ENCODE data around the gene FTCDNL1. TPM values are rescaled to one million over a fixed set of nuclear protein-coding genes. Genes with fewer than 3 reads are reported as not detected.

Gene FTCDNL1
- total RNA-seq, 1 donor from 2014 or later = 0.45 TPM

GRCh38 chr2:199754766-199755165 lies 96.2 kb downstream of the FTCDNL1 start:
- no peaks in the 10 kb centered on the region for H4K20me1 ChIP-seq (ENCODE audit: insufficient read depth, low read length)
- no peak overlapping the region for H3K4me2 ChIP-seq (ENCODE audit: low read length)
- no peak overlapping the region for H2AFZ ChIP-seq (ENCODE audit: low read depth, low read length)
- DNase-seq (ENCODE audit: low read depth) = no peak
- Mint-ChIP-seq H3K27me3 (ENCODE audit: low read depth, unreplicated experiment) (peaks cover 5% of the 10 kb centered on the region), H3K4me1 (ENCODE audit: low read depth, unreplicated experiment) (no peaks in the 10 kb centered on the region), H3K4me3 (ENCODE audit: unreplicated experiment) (no peak overlapping the region), H3K9me3 (ENCODE audit: unreplicated experiment) (no peaks in the 10 kb centered on the region), H3K36me3 (ENCODE audit: low read depth, unreplicated experiment) (no peaks in the 10 kb centered on the region), H3K27ac (ENCODE audit: unreplicated experiment) (no peak overlapping the region)
- no peaks in the 10 kb centered on the region for H3K9me3 ChIP-seq (ENCODE audit: insufficient read depth, low read depth, low read length)
- no peak for TF ChIP-seq EZH2 (IDR thresholded peaks at IDR 0.05; ENCODE audit: insufficient read depth, low read length)
- no peak for TF ChIP-seq CTCF (IDR thresholded peaks at IDR 0.05; ENCODE audit: insufficient read depth, low read depth, low read length)
- H3K79me2 ChIP-seq (ENCODE audit: insufficient read depth, low read length) = no peaks in the 10 kb centered on the region
- no peaks in the 10 kb centered on the region for H3K36me3 ChIP-seq (ENCODE audit: insufficient read depth, low read length)
- no peak overlapping the region for H3K27ac ChIP-seq (ENCODE audit: low read depth, low read length)
- FAIRE-seq = no peak
- peaks cover 4% of the 10 kb centered on the region for H3K27me3 ChIP-seq (ENCODE audit: insufficient read depth, low read length)
- no peak overlapping the region for H3K9ac ChIP-seq (ENCODE audit: low read length)
- no peak overlapping the region for H3K4me3 ChIP-seq (ENCODE audit: insufficient read depth, low read depth, low read length)
- no peaks in the 10 kb centered on the region for H3K4me1 ChIP-seq (ENCODE audit: insufficient read depth, low read length)

DNA sequence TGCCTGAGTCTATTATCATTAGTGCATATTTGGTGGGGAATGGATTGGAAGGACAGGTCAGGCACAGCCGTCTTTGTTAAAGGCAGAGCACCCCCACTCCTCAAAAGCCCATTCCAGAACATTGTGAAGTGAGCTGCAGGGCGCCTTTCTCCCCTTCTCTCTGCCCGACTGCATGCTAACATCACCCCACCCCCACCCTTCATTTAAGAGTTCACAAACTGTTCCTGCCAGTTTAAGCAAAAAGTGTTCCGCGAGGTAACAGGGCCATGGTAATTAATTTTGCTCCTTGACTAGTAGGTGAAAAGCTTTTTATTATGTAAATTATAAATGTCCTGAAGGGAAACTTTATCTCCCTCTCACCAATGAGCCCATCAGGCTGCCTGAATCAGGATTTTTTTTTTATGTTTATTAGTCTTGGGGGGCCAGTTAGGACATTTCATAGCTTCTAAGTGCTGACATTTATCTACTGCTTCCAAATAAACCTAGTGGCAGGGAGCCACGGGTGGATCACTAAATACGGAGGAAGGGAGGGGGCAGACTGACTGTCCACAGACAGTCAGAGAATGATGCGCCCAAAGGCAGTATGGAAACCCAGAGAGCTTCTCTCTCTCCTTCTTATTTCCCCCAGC lies 99.4 kb downstream of the FTCDNL1 start:
- FAIRE-seq (no peak), DNase-seq (ENCODE audit: low read depth) (no peak)
- Histone ChIP-seq H3K4me2 (ENCODE audit: low read length) (no peak overlapping the region), H3K27ac (ENCODE audit: low read depth, low read length) (no peak overlapping the region), H3K27me3 (ENCODE audit: insufficient read depth, low read length) (peaks cover 3% of the 10 kb centered on the region), H3K9me3 (ENCODE audit: insufficient read depth, low read depth, low read length) (no peaks in the 10 kb centered on the region), H3K36me3 (ENCODE audit: insufficient read depth, low read length) (no peaks in the 10 kb centered on the region), H3K79me2 (ENCODE audit: insufficient read depth, low read length) (no peaks in the 10 kb centered on the region), H3K9ac (ENCODE audit: low read length) (no peak overlapping the region), H3K4me1 (ENCODE audit: insufficient read depth, low read length) (no peaks in the 10 kb centered on the region), H4K20me1 (ENCODE audit: insufficient read depth, low read length) (no peaks in the 10 kb centered on the region), H3K4me3 (ENCODE audit: insufficient read depth, low read depth, low read length) (no peak overlapping the region), H2AFZ (ENCODE audit: low read depth, low read length) (no peak overlapping the region)
- H3K27me3 Mint-ChIP-seq (ENCODE audit: low read depth, unreplicated experiment) = peaks cover 5% of the 10 kb centered on the region
- no peaks in the 10 kb centered on the region for H3K36me3 Mint-ChIP-seq (ENCODE audit: low read depth, unreplicated experiment)
- no peak overlapping the region for H3K27ac Mint-ChIP-seq (ENCODE audit: unreplicated experiment)
- H3K4me1 Mint-ChIP-seq (ENCODE audit: low read depth, unreplicated experiment) = no peaks in the 10 kb centered on the region
- no peak for TF ChIP-seq CTCF (IDR thresholded peaks at IDR 0.05; ENCODE audit: insufficient read depth, low read depth, low read length)
- TF ChIP-seq EZH2 (IDR thresholded peaks at IDR 0.05; ENCODE audit: insufficient read depth, low read length) = no peak
- H3K9me3 Mint-ChIP-seq (ENCODE audit: unreplicated experiment) = no peaks in the 10 kb centered on the region
- no peak overlapping the region for H3K4me3 Mint-ChIP-seq (ENCODE audit: unreplicated experiment)

- H3K4me2 ChIP-seq (ENCODE audit: low read length) = no peak overlapping the region
- H3K9ac ChIP-seq (ENCODE audit: low read length) = no peak overlapping the region
- no peaks in the 10 kb centered on the region for H3K4me1 ChIP-seq (ENCODE audit: insufficient read depth, low read length)
- H3K27ac Mint-ChIP-seq (ENCODE audit: unreplicated experiment) = no peak overlapping the region
- no peak for TF ChIP-seq CTCF (IDR thresholded peaks at IDR 0.05; ENCODE audit: insufficient read depth, low read depth, low read length)
- TF ChIP-seq EZH2 (IDR thresholded peaks at IDR 0.05; ENCODE audit: insufficient read depth, low read length) = no peak
- no peaks in the 10 kb centered on the region for H3K9me3 Mint-ChIP-seq (ENCODE audit: unreplicated experiment)
- H3K36me3 Mint-ChIP-seq (ENCODE audit: low read depth, unreplicated experiment) = no peaks in the 10 kb centered on the region
- no peaks in the 10 kb centered on the region for H3K9me3 ChIP-seq (ENCODE audit: insufficient read depth, low read depth, low read length)
- peaks cover 5% of the 10 kb centered on the region for H3K27me3 Mint-ChIP-seq (ENCODE audit: low read depth, unreplicated experiment)
- no peak overlapping the region for H3K27ac ChIP-seq (ENCODE audit: low read depth, low read length)
- no peaks in the 10 kb centered on the region for H3K36me3 ChIP-seq (ENCODE audit: insufficient read depth, low read length)
- no peaks in the 10 kb centered on the region for H3K79me2 ChIP-seq (ENCODE audit: insufficient read depth, low read length)
- FAIRE-seq = no peak
- no peak overlapping the region for H3K4me3 Mint-ChIP-seq (ENCODE audit: unreplicated experiment)
- no peak overlapping the region for H3K4me3 ChIP-seq (ENCODE audit: insufficient read depth, low read depth, low read length)
- no peak for DNase-seq (ENCODE audit: low read depth)
- H3K27me3 ChIP-seq (ENCODE audit: insufficient read depth, low read length) = peaks cover 3% of the 10 kb centered on the region
- H3K4me1 Mint-ChIP-seq (ENCODE audit: low read depth, unreplicated experiment) = peaks cover 3% of the 10 kb centered on the region
- H4K20me1 ChIP-seq (ENCODE audit: insufficient read depth, low read length) = no peaks in the 10 kb centered on the region
- no peak overlapping the region for H2AFZ ChIP-seq (ENCODE audit: low read depth, low read length)
Observed at GRCh38 chr2:199749571-199749970, 101.4 kb downstream of the FTCDNL1 start.
